K562 (cell line): Measurements from ENCODE around the gene C21orf58. TPM values are rescaled to one million over a fixed set of nuclear protein-coding genes. Genes with fewer than 3 reads are reported as not detected.

Source experiments
- DIDO1 ChIP-seq: fragments of 450-650 bp; IDR thresholded peaks from 2 replicates; pipeline ENCODE4 v1.6.1; 2016; ENCODE audit warnings: low read depth, missing biosample characterization, missing genetic modification characterization
- HDAC8 ChIP-seq: fragments of 450-650 bp; IDR thresholded peaks from 2 replicates; pipeline ENCODE4 v1.6.1; 2016; ENCODE audit warnings: mild to moderate bottlenecking, missing genetic modification characterization, moderate library complexity, missing compliant biosample characterization
- HNRNPH1 ChIP-seq: fragments of 200-400 bp; formaldehyde crosslinking; optimal IDR thresholded peaks from 2 replicates; pipeline ENCODE3; 2017; ENCODE audit warnings: low read depth, mild to moderate bottlenecking, low read length, moderate library complexity
- POU5F1 ChIP-seq: fragments of 150-350 bp; IDR thresholded peaks from 2 replicates; pipeline ENCODE4 v1.6.1; 2014; ENCODE audit warnings: borderline replicate concordance, low read length, low read depth, mild to moderate bottlenecking; ENCODE audit not compliant: partially characterized antibody
- SMARCA5 ChIP-seq: fragments of 450-650 bp; IDR thresholded peaks from 2 replicates; pipeline ENCODE4 v1.6.1; 2016
- TGIF2 ChIP-seq: sonication (generic); formaldehyde crosslinking; IDR thresholded peaks from 2 replicates; pipeline ENCODE4 v1.8.1; 2022; ENCODE audit warnings: mild to moderate bottlenecking, missing genetic modification reagents, moderate library complexity
- ZFP1 ChIP-seq: fragments of 450-650 bp; formaldehyde crosslinking; IDR thresholded peaks from 2 replicates; pipeline ENCODE4 v1.4.0; 2020; ENCODE audit warnings: mild to moderate bottlenecking, mixed read lengths
- ZNF140 ChIP-seq: fragments of 250-450 bp; sonication (Bioruptor Pico); IDR thresholded peaks from 2 replicates; pipeline ENCODE4 v1.8.0; 2021; ENCODE audit warnings: moderate library complexity, mild to moderate bottlenecking, inconsistent platforms
- ZNF764 ChIP-seq: fragments of 250-450 bp; sonication (Bioruptor Pico); IDR thresholded peaks from 2 replicates; pipeline ENCODE4 v1.4.0; 2020; ENCODE audit warnings: low read depth, mild to moderate bottlenecking, moderate library complexity
- polyA plus RNA-seq, 8 experiments: library from polyadenylated mRNA; depleted of rRNA in 4 of 8; stranded (reverse) in 5 of 8; unstranded in 3 of 8; fragments of >200 nt; fragmentation: Nextera tagmentation in 2 of 8; fragmentation: Illumina TruSeq in 1 of 8; extraction: Ambion mirVana in 2 of 8; extraction: Trizol in 1 of 8; gene quantifications; 2 replicates each; pipeline versions ENCODE4 v1.2.1 to v1.2.3, GENCODE V29; 2011 to 2014; ENCODE audit warnings: inconsistent platforms in 1 of 8, missing spikeins in 1 of 8
- total RNA-seq, 7 experiments: library from RNA; depleted of rRNA in 6 of 7; stranded (reverse); fragments of >200 nt in 6 of 7; fragmentation: Illumina TruSeq in 2 of 7; extraction: Trizol in 2 of 7; gene quantifications; 2 replicates each; pipeline versions ENCODE4 v1.2.1 to v1.2.3, GENCODE V29; 2011 to 2021; ENCODE audit warnings: low replicate concordance in 1 of 7
- TF ChIP-seq, protein P1 (sequence below), 2 experiments: fragments of 150-350 bp in 1 of 2; IDR thresholded peaks; 2 replicates each; pipeline ENCODE4 v1.6.1; 2012 to 2016; ENCODE audit warnings: low read depth in 2 of 2, low read length in 2 of 2, mild to moderate bottlenecking in 1 of 2, moderate library complexity in 1 of 2
- TF ChIP-seq, protein P2 (sequence below): fragments of 450-650 bp; conservative IDR thresholded peaks from 2 replicates; pipeline ENCODE4 v1.6.1; 2016; ENCODE audit warnings: missing genetic modification characterization, low read depth, mild to moderate bottlenecking, missing compliant biosample characterization, moderate library complexity
- TF ChIP-seq, protein P3 (sequence below): sonication (generic); formaldehyde crosslinking; IDR thresholded peaks from 2 replicates; pipeline ENCODE4 v1.8.0; 2022; ENCODE audit warnings: mild to moderate bottlenecking, missing genetic modification reagents
- TF ChIP-seq, protein P4 (sequence below): IDR thresholded peaks from 3 replicates; pipeline ENCODE4 v1.6.1; 2011; ENCODE audit warnings: borderline replicate concordance, mild to moderate bottlenecking, moderate library complexity; ENCODE audit not compliant: insufficient read length; ENCODE audit errors: extremely low read depth
- TF ChIP-seq, protein P5 (sequence below), 3 experiments: fragments of 200-800 bp in 1 of 3; fragments of 250-450 bp in 1 of 3; fragments of 450-650 bp in 1 of 3; sonication (Bioruptor Pico) in 1 of 3; sonication (Bioruptor generic) in 1 of 3; formaldehyde crosslinking in 1 of 3; IDR thresholded peaks; 2 replicates each; pipeline versions ENCODE4 v1.6.1 to v1.8.0; 2016 to 2022; ENCODE audit warnings: mild to moderate bottlenecking in 2 of 3, missing genetic modification characterization in 2 of 3, missing compliant biosample characterization in 1 of 3, moderate library complexity in 1 of 3

The C21orf58 gene
- total and polyA plus RNA-seq, 9 of the 15 experiments (the other 6 are each of a cell fraction or from before 2014, with no cell fraction given), result 1.2 to 30.5 (median 12.4) TPM

DNA sequence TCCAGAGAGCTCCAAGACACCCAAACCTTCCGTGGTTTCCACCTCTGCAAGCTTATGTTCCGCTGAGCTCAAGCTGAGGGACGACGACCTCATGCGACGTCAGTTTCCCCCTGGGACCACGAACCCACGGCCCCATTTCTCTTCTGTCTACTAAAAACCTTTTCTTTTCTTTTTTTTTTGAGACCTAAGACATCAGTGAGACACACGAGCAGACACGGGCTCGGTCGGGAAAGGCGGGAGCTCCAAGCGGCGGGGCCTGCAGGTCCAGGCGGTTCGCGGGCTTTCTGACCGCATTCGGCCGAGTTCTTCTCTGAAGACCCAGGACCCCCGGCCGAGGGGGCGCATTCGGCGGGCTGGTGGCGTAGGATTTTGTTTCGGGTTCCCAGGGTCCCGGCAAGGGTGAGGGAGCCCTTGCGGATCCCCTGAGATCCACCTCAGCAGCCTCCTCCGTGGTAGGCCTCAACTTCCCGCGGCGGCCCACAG lies 402 bp downstream of the C21orf58 start (continued):
- TF ChIP-seq, protein P1, sequence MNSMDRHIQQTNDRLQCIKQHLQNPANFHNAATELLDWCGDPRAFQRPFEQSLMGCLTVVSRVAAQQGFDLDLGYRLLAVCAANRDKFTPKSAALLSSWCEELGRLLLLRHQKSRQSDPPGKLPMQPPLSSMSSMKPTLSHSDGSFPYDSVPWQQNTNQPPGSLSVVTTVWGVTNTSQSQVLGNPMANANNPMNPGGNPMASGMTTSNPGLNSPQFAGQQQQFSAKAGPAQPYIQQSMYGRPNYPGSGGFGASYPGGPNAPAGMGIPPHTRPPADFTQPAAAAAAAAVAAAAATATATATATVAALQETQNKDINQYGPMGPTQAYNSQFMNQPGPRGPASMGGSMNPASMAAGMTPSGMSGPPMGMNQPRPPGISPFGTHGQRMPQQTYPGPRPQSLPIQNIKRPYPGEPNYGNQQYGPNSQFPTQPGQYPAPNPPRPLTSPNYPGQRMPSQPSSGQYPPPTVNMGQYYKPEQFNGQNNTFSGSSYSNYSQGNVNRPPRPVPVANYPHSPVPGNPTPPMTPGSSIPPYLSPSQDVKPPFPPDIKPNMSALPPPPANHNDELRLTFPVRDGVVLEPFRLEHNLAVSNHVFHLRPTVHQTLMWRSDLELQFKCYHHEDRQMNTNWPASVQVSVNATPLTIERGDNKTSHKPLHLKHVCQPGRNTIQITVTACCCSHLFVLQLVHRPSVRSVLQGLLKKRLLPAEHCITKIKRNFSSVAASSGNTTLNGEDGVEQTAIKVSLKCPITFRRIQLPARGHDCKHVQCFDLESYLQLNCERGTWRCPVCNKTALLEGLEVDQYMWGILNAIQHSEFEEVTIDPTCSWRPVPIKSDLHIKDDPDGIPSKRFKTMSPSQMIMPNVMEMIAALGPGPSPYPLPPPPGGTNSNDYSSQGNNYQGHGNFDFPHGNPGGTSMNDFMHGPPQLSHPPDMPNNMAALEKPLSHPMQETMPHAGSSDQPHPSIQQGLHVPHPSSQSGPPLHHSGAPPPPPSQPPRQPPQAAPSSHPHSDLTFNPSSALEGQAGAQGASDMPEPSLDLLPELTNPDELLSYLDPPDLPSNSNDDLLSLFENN (IDR thresholded peaks at IDR 0.05; ENCODE audit: low read depth in 2 of 2, low read length in 2 of 2), result no peak
- TF ChIP-seq SMARCA5, result no peak
- no peak for TF ChIP-seq POU5F1
- peak; percentile 56; the same call in 1 of the 2 replicates for TF ChIP-seq ZNF764 (CRISPR knock-in tag)
- TF ChIP-seq ZFP1 (CRISPR knock-in tag), result no peak
- no peak for TF ChIP-seq DIDO1 (tag)
- TF ChIP-seq, protein P2, sequence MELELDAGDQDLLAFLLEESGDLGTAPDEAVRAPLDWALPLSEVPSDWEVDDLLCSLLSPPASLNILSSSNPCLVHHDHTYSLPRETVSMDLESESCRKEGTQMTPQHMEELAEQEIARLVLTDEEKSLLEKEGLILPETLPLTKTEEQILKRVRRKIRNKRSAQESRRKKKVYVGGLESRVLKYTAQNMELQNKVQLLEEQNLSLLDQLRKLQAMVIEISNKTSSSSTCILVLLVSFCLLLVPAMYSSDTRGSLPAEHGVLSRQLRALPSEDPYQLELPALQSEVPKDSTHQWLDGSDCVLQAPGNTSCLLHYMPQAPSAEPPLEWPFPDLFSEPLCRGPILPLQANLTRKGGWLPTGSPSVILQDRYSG (tag), result no peak
- TF ChIP-seq HDAC8, result no peak
- TF ChIP-seq, protein P3, sequence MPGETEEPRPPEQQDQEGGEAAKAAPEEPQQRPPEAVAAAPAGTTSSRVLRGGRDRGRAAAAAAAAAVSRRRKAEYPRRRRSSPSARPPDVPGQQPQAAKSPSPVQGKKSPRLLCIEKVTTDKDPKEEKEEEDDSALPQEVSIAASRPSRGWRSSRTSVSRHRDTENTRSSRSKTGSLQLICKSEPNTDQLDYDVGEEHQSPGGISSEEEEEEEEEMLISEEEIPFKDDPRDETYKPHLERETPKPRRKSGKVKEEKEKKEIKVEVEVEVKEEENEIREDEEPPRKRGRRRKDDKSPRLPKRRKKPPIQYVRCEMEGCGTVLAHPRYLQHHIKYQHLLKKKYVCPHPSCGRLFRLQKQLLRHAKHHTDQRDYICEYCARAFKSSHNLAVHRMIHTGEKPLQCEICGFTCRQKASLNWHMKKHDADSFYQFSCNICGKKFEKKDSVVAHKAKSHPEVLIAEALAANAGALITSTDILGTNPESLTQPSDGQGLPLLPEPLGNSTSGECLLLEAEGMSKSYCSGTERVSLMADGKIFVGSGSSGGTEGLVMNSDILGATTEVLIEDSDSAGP (CRISPR knock-in tag), result no peak
- TF ChIP-seq TGIF2 (CRISPR knock-in tag), result no peak
- no peak for TF ChIP-seq HNRNPH1
- TF ChIP-seq, protein P4, sequence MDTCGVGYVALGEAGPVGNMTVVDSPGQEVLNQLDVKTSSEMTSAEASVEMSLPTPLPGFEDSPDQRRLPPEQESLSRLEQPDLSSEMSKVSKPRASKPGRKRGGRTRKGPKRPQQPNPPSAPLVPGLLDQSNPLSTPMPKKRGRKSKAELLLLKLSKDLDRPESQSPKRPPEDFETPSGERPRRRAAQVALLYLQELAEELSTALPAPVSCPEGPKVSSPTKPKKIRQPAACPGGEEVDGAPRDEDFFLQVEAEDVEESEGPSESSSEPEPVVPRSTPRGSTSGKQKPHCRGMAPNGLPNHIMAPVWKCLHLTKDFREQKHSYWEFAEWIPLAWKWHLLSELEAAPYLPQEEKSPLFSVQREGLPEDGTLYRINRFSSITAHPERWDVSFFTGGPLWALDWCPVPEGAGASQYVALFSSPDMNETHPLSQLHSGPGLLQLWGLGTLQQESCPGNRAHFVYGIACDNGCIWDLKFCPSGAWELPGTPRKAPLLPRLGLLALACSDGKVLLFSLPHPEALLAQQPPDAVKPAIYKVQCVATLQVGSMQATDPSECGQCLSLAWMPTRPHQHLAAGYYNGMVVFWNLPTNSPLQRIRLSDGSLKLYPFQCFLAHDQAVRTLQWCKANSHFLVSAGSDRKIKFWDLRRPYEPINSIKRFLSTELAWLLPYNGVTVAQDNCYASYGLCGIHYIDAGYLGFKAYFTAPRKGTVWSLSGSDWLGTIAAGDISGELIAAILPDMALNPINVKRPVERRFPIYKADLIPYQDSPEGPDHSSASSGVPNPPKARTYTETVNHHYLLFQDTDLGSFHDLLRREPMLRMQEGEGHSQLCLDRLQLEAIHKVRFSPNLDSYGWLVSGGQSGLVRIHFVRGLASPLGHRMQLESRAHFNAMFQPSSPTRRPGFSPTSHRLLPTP, result no peak
- TF ChIP-seq, protein P5, sequence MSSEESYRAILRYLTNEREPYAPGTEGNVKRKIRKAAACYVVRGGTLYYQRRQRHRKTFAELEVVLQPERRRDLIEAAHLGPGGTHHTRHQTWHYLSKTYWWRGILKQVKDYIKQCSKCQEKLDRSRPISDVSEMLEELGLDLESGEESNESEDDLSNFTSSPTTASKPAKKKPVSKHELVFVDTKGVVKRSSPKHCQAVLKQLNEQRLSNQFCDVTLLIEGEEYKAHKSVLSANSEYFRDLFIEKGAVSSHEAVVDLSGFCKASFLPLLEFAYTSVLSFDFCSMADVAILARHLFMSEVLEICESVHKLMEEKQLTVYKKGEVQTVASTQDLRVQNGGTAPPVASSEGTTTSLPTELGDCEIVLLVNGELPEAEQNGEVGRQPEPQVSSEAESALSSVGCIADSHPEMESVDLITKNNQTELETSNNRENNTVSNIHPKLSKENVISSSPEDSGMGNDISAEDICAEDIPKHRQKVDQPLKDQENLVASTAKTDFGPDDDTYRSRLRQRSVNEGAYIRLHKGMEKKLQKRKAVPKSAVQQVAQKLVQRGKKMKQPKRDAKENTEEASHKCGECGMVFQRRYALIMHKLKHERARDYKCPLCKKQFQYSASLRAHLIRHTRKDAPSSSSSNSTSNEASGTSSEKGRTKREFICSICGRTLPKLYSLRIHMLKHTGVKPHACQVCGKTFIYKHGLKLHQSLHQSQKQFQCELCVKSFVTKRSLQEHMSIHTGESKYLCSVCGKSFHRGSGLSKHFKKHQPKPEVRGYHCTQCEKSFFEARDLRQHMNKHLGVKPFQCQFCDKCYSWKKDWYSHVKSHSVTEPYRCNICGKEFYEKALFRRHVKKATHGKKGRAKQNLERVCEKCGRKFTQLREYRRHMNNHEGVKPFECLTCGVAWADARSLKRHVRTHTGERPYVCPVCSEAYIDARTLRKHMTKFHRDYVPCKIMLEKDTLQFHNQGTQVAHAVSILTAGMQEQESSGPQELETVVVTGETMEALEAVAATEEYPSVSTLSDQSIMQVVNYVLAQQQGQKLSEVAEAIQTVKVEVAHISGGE (CRISPR knock-in tag; IDR thresholded peaks at IDR 0.05), result no peak; a peak in 1 of 6 replicates
- no peak for TF ChIP-seq ZNF140 (CRISPR knock-in tag)
